Measurements from ENCODE around the gene CCDC110. TPM values are rescaled to one million over a fixed set of nuclear protein-coding genes. Genes with fewer than 3 reads are reported as not detected.
"Not testable (repeated sequence)": the region's sequence is repeated elsewhere in the genome, so short reads cannot be mapped to it uniquely, and the experiment has no call there.

Gene CCDC110
- total RNA-seq = 0.99 TPM
- long read RNA-seq, partial matches to known transcripts = 0 of 1 reads
- long read RNA-seq, other reads (novel, unspliced or antisense) = 0 of 1 reads

- intact Hi-C loops (cut with micrococcal nuclease) = loop anchor here (5.0 kb wide), 1 partner anchor 126 kb away; no protein-coding TSS in a partner anchor
- peak; percentile 98 for ATAC-seq
These were observed at the start of gene CCDC110 for GRCh38 chr4:185471235-185472102. TSS of gene CCDC110 (minus strand) at chr4:185471733. CDS start at chr4:185471683, 50 bp downstream.

GRCh38 chr4:185520119-185520518 lies 48.6 kb upstream of the CCDC110 start:
- intact Hi-C loops (cut with micrococcal nuclease) = no loop called here
- ATAC-seq (peak; percentile 72), DNase-seq (no peak)

More at GRCh38 chr4:185471235-185472102, at the start of gene CCDC110:
- DNase-seq = peak; percentile 95

GRCh38 chr4:185518494-185518893 lies 47.0 kb upstream of the CCDC110 start:
- ATAC-seq (no peak), DNase-seq (no peak)
- intact Hi-C loops (cut with micrococcal nuclease) = no loop called here

GRCh38 chr4:185518069-185518468 lies 46.5 kb upstream of the CCDC110 start:
- intact Hi-C loops (cut with micrococcal nuclease) = no loop called here
- DNase-seq (no peak), ATAC-seq (no peak)

- intact Hi-C loops (cut with micrococcal nuclease) = no loop called here
- ATAC-seq (no peak), DNase-seq (no peak)
These were observed 43.7 kb upstream of the CCDC110 start for GRCh38 chr4:185515248-185515647.

- ATAC-seq (peak; percentile 30), DNase-seq (no peak)
- intact Hi-C loops (cut with micrococcal nuclease) = no loop called here
These were observed 42.7 kb upstream of the CCDC110 start for GRCh38 chr4:185514182-185514697.

GRCh38 chr4:185513489-185514181 lies 42.1 kb upstream of the CCDC110 start:
- peak; percentile 58 for DNase-seq
- intact Hi-C loops (cut with micrococcal nuclease) = no loop called here
- ATAC-seq = peak; percentile 91

- ATAC-seq (no peak), DNase-seq (no peak)
- intact Hi-C loops (cut with micrococcal nuclease) = no loop called here
These were observed 41.0 kb upstream of the CCDC110 start for GRCh38 chr4:185512516-185512915.

- DNase-seq; intact Hi-C loops (cut with micrococcal nuclease); ATAC-seq: not testable (repeated sequence)
These were observed 39.7 kb upstream of the CCDC110 start for GRCh38 chr4:185511243-185511642.

- DNase-seq = no peak
- intact Hi-C loops (cut with micrococcal nuclease) = no loop called here
- ATAC-seq = no peak
These were observed 39.3 kb upstream of the CCDC110 start for GRCh38 chr4:185510806-185511205.

GRCh38 chr4:185508181-185508580 lies 36.6 kb upstream of the CCDC110 start:
- intact Hi-C loops (cut with micrococcal nuclease) = no loop called here

GRCh38 chr4:185506422-185506821 lies 34.9 kb upstream of the CCDC110 start:
- DNase-seq = no peak
- ATAC-seq = no peak
- intact Hi-C loops (cut with micrococcal nuclease) = no loop called here

More at GRCh38 chr4:185508181-185508580, 36.6 kb upstream of the CCDC110 start:
- no peak for DNase-seq
- ATAC-seq = no peak

- peak; percentile 93 for ATAC-seq
- DNase-seq = peak; percentile 89
- intact Hi-C loops (cut with micrococcal nuclease) = no loop called here
These were observed 32.8 kb upstream of the CCDC110 start for GRCh38 chr4:185504098-185505047.

- DNase-seq (no peak), ATAC-seq (no peak)
- intact Hi-C loops (cut with micrococcal nuclease) = no loop called here
These were observed 30.9 kb upstream of the CCDC110 start for GRCh38 chr4:185502386-185502785.

- ATAC-seq (no peak), DNase-seq (no peak)
- intact Hi-C loops (cut with micrococcal nuclease) = no loop called here
These were observed 29.0 kb upstream of the CCDC110 start for GRCh38 chr4:185500576-185500975.

GRCh38 chr4:185500035-185500434 lies 28.5 kb upstream of the CCDC110 start:
- DNase-seq = no peak
- ATAC-seq = no peak
- intact Hi-C loops (cut with micrococcal nuclease) = no loop called here

GRCh38 chr4:185488650-185489049 lies 17.1 kb upstream of the CCDC110 start:
- ATAC-seq (no peak), DNase-seq (no peak)
- intact Hi-C loops (cut with micrococcal nuclease) = no loop called here

GRCh38 chr4:185481401-185481800 lies 9.9 kb upstream of the CCDC110 start:
- intact Hi-C loops (cut with micrococcal nuclease) = no loop called here
- ATAC-seq (peak; percentile 41), DNase-seq (no peak)

Measured in left ventricle myocardium superior (tissue), 1 donor.